Fibroblast of mammary gland (primary cell): Measurements from ENCODE around the gene ZG16.

Experiments used
- DNase-seq: peaks from one replicate; pipeline ENCODE4 v3.0.0-alpha.2; 2010; ENCODE audit warnings: low read depth
- H3K4me3 ChIP-seq: 2 replicates; pipeline ENCODE4 v1.5.1; 2011; ENCODE audit warnings: low read depth, mild to moderate bottlenecking, low read length, moderate library complexity; ENCODE audit not compliant: control insufficient read depth
- TF ChIP-seq, protein P1 (sequence below): conservative IDR thresholded peaks from 2 replicates; pipeline ENCODE4 v1.5.1; 2011; ENCODE audit warnings: low read depth, low read length, inconsistent platforms; ENCODE audit not compliant: control insufficient read depth, insufficient read depth

The ZG16 gene

GRCh38 chr16:29831490-29831889 lies 53.4 kb downstream of the ZG16 start:
- DNase-seq, result no peak
- no peak overlapping the region for H3K4me3 ChIP-seq
- TF ChIP-seq, protein P1, sequence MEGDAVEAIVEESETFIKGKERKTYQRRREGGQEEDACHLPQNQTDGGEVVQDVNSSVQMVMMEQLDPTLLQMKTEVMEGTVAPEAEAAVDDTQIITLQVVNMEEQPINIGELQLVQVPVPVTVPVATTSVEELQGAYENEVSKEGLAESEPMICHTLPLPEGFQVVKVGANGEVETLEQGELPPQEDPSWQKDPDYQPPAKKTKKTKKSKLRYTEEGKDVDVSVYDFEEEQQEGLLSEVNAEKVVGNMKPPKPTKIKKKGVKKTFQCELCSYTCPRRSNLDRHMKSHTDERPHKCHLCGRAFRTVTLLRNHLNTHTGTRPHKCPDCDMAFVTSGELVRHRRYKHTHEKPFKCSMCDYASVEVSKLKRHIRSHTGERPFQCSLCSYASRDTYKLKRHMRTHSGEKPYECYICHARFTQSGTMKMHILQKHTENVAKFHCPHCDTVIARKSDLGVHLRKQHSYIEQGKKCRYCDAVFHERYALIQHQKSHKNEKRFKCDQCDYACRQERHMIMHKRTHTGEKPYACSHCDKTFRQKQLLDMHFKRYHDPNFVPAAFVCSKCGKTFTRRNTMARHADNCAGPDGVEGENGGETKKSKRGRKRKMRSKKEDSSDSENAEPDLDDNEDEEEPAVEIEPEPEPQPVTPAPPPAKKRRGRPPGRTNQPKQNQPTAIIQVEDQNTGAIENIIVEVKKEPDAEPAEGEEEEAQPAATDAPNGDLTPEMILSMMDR, result no peak
